Measurements from ENCODE around the gene ADAMTS17. TPM values are rescaled to one million over a fixed set of nuclear protein-coding genes. Genes with fewer than 3 reads are reported as not detected.

ADAMTS17 gene
- total RNA-seq, 1 experiment from 2014 or later, result 1.8 TPM

- TF ChIP-seq CDX4 (CRISPR knock-in tag; IDR thresholded peaks at IDR 0.05; ENCODE audit: borderline replicate concordance), result no peak
These were observed 91.5 kb downstream of the ADAMTS17 start (continued) for GRCh38 chr15:100250176-100250800.

- Mint-ChIP-seq H3K36me3 (no peaks in the 10 kb centered on the region), H3K4me1 (peaks cover 15% of the 10 kb centered on the region), H3K27me3 (ENCODE audit: low read depth) (no peaks in the 10 kb centered on the region), H3K4me3 (no peak overlapping the region), H3K27ac (no peak overlapping the region), H3K9me3 (peaks cover 5% of the 10 kb centered on the region)
- no peak for TF ChIP-seq TCF7 (CRISPR knock-in tag; IDR thresholded peaks at IDR 0.05; ENCODE audit: low read depth)
- no peak for TF ChIP-seq ZSCAN18 (CRISPR knock-in tag; IDR thresholded peaks at IDR 0.05)
- TF ChIP-seq FOXK1 (CRISPR knock-in tag; IDR thresholded peaks at IDR 0.05), result no peak
- no peak for TF ChIP-seq TEAD4 (CRISPR knock-in tag; IDR thresholded peaks at IDR 0.05)
- TF ChIP-seq ZNF281 (CRISPR knock-in tag; IDR thresholded peaks at IDR 0.05), result no peak
- TF ChIP-seq MAX (CRISPR knock-in tag; IDR thresholded peaks at IDR 0.05), result no peak
- no peak for TF ChIP-seq MLX (CRISPR knock-in tag; IDR thresholded peaks at IDR 0.05)
- no peak for TF ChIP-seq ATF6 (CRISPR knock-in tag; IDR thresholded peaks at IDR 0.05)
- no peak for TF ChIP-seq PRDM15 (CRISPR knock-in tag; IDR thresholded peaks at IDR 0.05)
- no peak for TF ChIP-seq JAZF1 (CRISPR knock-in tag; IDR thresholded peaks at IDR 0.05)
- TF ChIP-seq EMX1 (CRISPR knock-in tag; IDR thresholded peaks at IDR 0.05), result no peak
- TF ChIP-seq ATF1 (CRISPR knock-in tag; IDR thresholded peaks at IDR 0.05), result no peak
- TF ChIP-seq ZNF263 (CRISPR knock-in tag; IDR thresholded peaks at IDR 0.05; ENCODE audit: low read depth), result no peak
- DNase-seq (ENCODE audit: low spot score) (no peak), ATAC-seq (no peak)
- ChIA-PET CTCF (no interaction called here), POLR2A (no interaction called here)
These were observed 92.5 kb downstream of the ADAMTS17 start for GRCh38 chr15:100249096-100249815.
